ENCODE results near the gene NOCT. TPM values are rescaled to one million over a fixed set of nuclear protein-coding genes. Genes with fewer than 3 reads are reported as not detected.

Gene NOCT
- total RNA-seq, 4 donors from 2014 or later, result 4.8 to 18.5 (median 9.2) TPM

DNA sequence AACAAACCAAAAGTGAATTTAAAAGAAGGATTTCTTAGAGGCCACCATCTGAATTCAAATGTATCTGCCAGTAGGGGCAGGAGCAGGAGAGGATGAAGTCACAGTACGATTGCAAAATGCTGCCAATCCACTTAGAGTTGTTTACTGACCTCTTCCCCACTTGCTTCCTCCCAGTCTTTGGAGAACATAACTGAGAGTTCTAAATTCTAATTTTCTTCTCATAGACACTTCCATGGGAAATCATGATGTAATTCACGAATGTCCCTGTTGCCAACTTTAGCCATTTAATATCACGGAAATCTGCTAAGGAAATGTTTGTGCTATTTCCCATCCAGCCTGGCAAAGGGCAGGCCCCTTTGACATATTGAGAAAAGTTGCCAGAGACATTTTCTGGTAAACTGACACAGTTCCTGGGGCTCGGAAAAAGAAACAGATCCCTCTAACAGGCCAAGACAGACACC, 33.6 kb upstream of the NOCT start:
- intact Hi-C loops (cut with DNase I; ENCODE audit: low total_unique reads), result loop anchor here (2.0 kb wide), 1 partner anchor 33 kb away; the partner anchor contains the start of gene NOCT
- DNase-seq (peak; percentile 31 to 44), ATAC-seq (peak; percentile 95 to 96)
- H3K9me3 ChIP-seq, result no peaks in the 10 kb centered on the region
- TF ChIP-seq POLR2A (IDR thresholded peaks at IDR 0.05), result no peak
- peak in 2 of 5 experiments; percentile 19 to 28 for TF ChIP-seq CTCF (IDR thresholded peaks at IDR 0.05 in 4 of 5, conservative IDR thresholded peaks at IDR 0.05 in 1 of 5)
- no peak overlapping the region for H3K4me3 ChIP-seq
- in situ Hi-C loops (cut with MboI; ENCODE audit: low sequenced_read_pairs in 4 of 4), result no loop called here
- no peaks in the 10 kb centered on the region for H3K36me3 ChIP-seq
- H3K4me1 ChIP-seq, result peaks cover 3 to 7% of the 10 kb centered on the region in 2 donors
- H3K27ac ChIP-seq, result peak overlapping the region; percentile 46 to 65 (median 64)
- H3K27me3 ChIP-seq, result no peaks in the 10 kb centered on the region

GRCh38 chr4:138982754-138983153, 32.8 kb upstream of the NOCT start:
- Histone ChIP-seq H3K9me3 (no peaks in the 10 kb centered on the region), H3K4me1 (peaks cover 3 to 7% of the 10 kb centered on the region in 2 donors), H3K36me3 (no peaks in the 10 kb centered on the region), H3K27me3 (no peaks in the 10 kb centered on the region), H3K27ac (peak overlapping the region; percentile 46 to 65 (median 64)), H3K4me3 (no peak overlapping the region)
- no peak for TF ChIP-seq POLR2A (IDR thresholded peaks at IDR 0.05)
- no peak for DNase-seq
- intact Hi-C loops (cut with DNase I; ENCODE audit: low total_unique reads) (loop anchor here (2.0 kb wide), 1 partner anchor 32 kb away; the partner anchor contains the start of gene NOCT), in situ Hi-C loops (cut with MboI; ENCODE audit: low sequenced_read_pairs in 4 of 4) (no loop called here)
- ATAC-seq, result no peak

DNA sequence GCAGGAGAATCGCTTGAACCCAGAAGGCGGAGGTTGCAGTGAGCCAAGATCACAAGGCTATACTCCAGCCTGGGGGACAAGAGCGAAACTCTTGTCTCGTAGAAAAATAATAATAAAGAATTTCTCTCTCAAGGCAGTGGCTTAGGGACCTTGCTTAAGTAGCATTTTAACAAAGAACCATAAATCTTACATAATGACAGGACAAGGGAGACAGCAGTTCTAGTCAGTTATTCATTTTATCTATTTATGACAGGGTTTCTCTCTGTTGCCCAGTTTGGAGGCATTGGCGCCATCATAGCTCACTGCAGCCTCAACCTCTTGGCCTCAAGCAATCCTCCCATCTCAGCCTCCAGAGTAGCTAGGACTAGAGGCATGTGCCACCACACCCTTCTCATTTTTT, 31.9 kb upstream of the NOCT start:
- no peak for DNase-seq
- in situ Hi-C loops (cut with MboI; ENCODE audit: low sequenced_read_pairs in 4 of 4), result no loop called here

GRCh38 chr4:138984647-138985046, 30.9 kb upstream of the NOCT start:
- H3K36me3 ChIP-seq, result no peaks in the 10 kb centered on the region
- TF ChIP-seq CTCF (IDR thresholded peaks at IDR 0.05 in 4 of 5, conservative IDR thresholded peaks at IDR 0.05 in 1 of 5) (no peak), POLR2A (IDR thresholded peaks at IDR 0.05) (no peak)
- ATAC-seq (no peak), DNase-seq (no peak)
- H3K4me1 ChIP-seq, result peaks cover 3 to 7% of the 10 kb centered on the region in 2 donors
- no peaks in the 10 kb centered on the region for H3K27me3 ChIP-seq
- no peak overlapping the region for H3K4me3 ChIP-seq
- in situ Hi-C loops (cut with MboI; ENCODE audit: low sequenced_read_pairs in 4 of 4) (no loop called here), intact Hi-C loops (cut with DNase I; ENCODE audit: low total_unique reads) (no loop called here)
- no peaks in the 10 kb centered on the region for H3K9me3 ChIP-seq
- H3K27ac ChIP-seq, result no peak overlapping the region

More for the DNA sequence above, 31.9 kb upstream of the NOCT start:
- Histone ChIP-seq H3K4me1 (peaks cover 3 to 7% of the 10 kb centered on the region in 2 donors), H3K27ac (no peak overlapping the region), H3K4me3 (no peak overlapping the region), H3K36me3 (no peaks in the 10 kb centered on the region), H3K9me3 (no peaks in the 10 kb centered on the region), H3K27me3 (no peaks in the 10 kb centered on the region)
- intact Hi-C loops (cut with DNase I; ENCODE audit: low total_unique reads), result loop anchor here (2.0 kb wide), 1 partner anchor 31 kb away; the partner anchor contains the start of gene NOCT
- TF ChIP-seq POLR2A (IDR thresholded peaks at IDR 0.05), result no peak
- no peak for TF ChIP-seq CTCF (IDR thresholded peaks at IDR 0.05 in 4 of 5, conservative IDR thresholded peaks at IDR 0.05 in 1 of 5)
- ATAC-seq, result no peak

DNA sequence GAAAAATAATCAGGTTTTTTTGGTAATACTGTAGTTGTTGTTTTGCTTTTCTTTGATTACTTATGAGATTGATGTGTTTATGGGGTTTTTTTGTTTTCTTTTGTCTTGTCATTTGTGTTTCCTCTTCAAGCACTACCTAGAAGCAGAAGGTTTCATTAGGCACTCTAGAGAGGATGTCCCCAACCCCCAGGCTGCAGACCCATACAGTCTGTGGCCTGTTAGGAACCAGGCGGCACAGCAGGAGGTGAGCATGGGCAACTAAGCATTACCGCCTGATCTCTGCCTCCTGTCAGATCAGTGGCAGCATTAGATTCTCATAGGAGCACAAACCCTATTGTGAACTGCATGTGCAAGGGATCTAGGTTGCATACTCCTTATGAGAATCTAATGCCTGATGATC, 22.9 kb upstream of the NOCT start:
- H3K9me3 ChIP-seq, result no peaks in the 10 kb centered on the region
- H3K4me3 ChIP-seq, result no peak overlapping the region
- in situ Hi-C loops (cut with MboI; ENCODE audit: low sequenced_read_pairs in 4 of 4) (no loop called here), intact Hi-C loops (cut with DNase I; ENCODE audit: low total_unique reads) (no loop called here)
- H3K36me3 ChIP-seq, result no peaks in the 10 kb centered on the region
- TF ChIP-seq CTCF (IDR thresholded peaks at IDR 0.05 in 4 of 5, conservative IDR thresholded peaks at IDR 0.05 in 1 of 5) (no peak), POLR2A (IDR thresholded peaks at IDR 0.05) (no peak)
- ATAC-seq, result no peak
- no peak overlapping the region for H3K27ac ChIP-seq
- DNase-seq, result no peak
- no peaks in the 10 kb centered on the region for H3K27me3 ChIP-seq
- no peaks in the 10 kb centered on the region for H3K4me1 ChIP-seq
